Measurements from ENCODE around the gene RNF17.

Gene RNF17

GRCh38 chr13:24877531-24877930 lies 113.6 kb downstream of the RNF17 start:
- peaks cover 0 to 4% of the 10 kb centered on the region in 2 donors for H3K36me3 ChIP-seq (ENCODE audit: control insufficient read depth in 1 of 2, insufficient read depth in 2 of 2, low read length in 2 of 2)
- no peak overlapping the region for H3K4me3 ChIP-seq (ENCODE audit: low read depth in 1 of 2, low read length in 2 of 2)
- no peak overlapping the region for H3K9ac ChIP-seq (ENCODE audit: low read depth in 1 of 2, low read length in 2 of 2)
- H3K9me3 ChIP-seq (ENCODE audit: control insufficient read depth in 1 of 2, low read length in 2 of 2), result no peaks in the 10 kb centered on the region
- no peaks in the 10 kb centered on the region for H3K4me1 ChIP-seq (ENCODE audit: control insufficient read depth in 1 of 2, insufficient read depth in 2 of 2, low read length in 2 of 2)
- no peak overlapping the region for H3K27ac ChIP-seq (ENCODE audit: low read depth, low read length)
- H3K27me3 ChIP-seq (ENCODE audit: control insufficient read depth in 1 of 2, insufficient read depth in 2 of 2, low read length in 2 of 2), result no peaks in the 10 kb centered on the region

GRCh38 chr13:24878340-24878739 lies 114.4 kb downstream of the RNF17 start:
- Histone ChIP-seq H3K4me3 (ENCODE audit: low read depth in 1 of 2, low read length in 2 of 2) (no peak overlapping the region), H3K9ac (ENCODE audit: low read depth in 1 of 2, low read length in 2 of 2) (no peak overlapping the region), H3K27ac (ENCODE audit: low read depth, low read length) (no peak overlapping the region)

GRCh38 chr13:24882665-24883064 lies 118.7 kb downstream of the RNF17 start:
- Histone ChIP-seq H3K27me3 (ENCODE audit: control insufficient read depth in 1 of 2, insufficient read depth in 2 of 2, low read length in 2 of 2) (no peaks in the 10 kb centered on the region), H3K27ac (ENCODE audit: low read depth, low read length) (no peak overlapping the region), H3K36me3 (ENCODE audit: control insufficient read depth in 1 of 2, insufficient read depth in 2 of 2, low read length in 2 of 2) (peaks cover 0 to 20% of the 10 kb centered on the region in 2 donors)

More at GRCh38 chr13:24878340-24878739, 114.4 kb downstream of the RNF17 start:
- H3K36me3 ChIP-seq (ENCODE audit: control insufficient read depth in 1 of 2, insufficient read depth in 2 of 2, low read length in 2 of 2), result peaks cover 0 to 4% of the 10 kb centered on the region in 2 donors
- H3K4me1 ChIP-seq (ENCODE audit: control insufficient read depth in 1 of 2, insufficient read depth in 2 of 2, low read length in 2 of 2), result no peaks in the 10 kb centered on the region
- no peaks in the 10 kb centered on the region for H3K27me3 ChIP-seq (ENCODE audit: control insufficient read depth in 1 of 2, insufficient read depth in 2 of 2, low read length in 2 of 2)
- H3K9me3 ChIP-seq (ENCODE audit: control insufficient read depth in 1 of 2, low read length in 2 of 2), result no peaks in the 10 kb centered on the region

GRCh38 chr13:24887759-24888158 lies 123.8 kb downstream of the RNF17 start:
- peaks cover 5 to 26% of the 10 kb centered on the region in 2 donors for H3K36me3 ChIP-seq (ENCODE audit: control insufficient read depth in 1 of 2, insufficient read depth in 2 of 2, low read length in 2 of 2)
- H3K27me3 ChIP-seq (ENCODE audit: control insufficient read depth in 1 of 2, insufficient read depth in 2 of 2, low read length in 2 of 2), result no peaks in the 10 kb centered on the region
- no peak overlapping the region for H3K27ac ChIP-seq (ENCODE audit: low read depth, low read length)
- H3K4me1 ChIP-seq (ENCODE audit: control insufficient read depth in 1 of 2, insufficient read depth in 2 of 2, low read length in 2 of 2), result no peaks in the 10 kb centered on the region
- no peak overlapping the region for H3K4me3 ChIP-seq (ENCODE audit: low read depth in 1 of 2, low read length in 2 of 2)
- H3K9ac ChIP-seq (ENCODE audit: low read depth in 1 of 2, low read length in 2 of 2), result no peak overlapping the region
- H3K9me3 ChIP-seq (ENCODE audit: control insufficient read depth in 1 of 2, low read length in 2 of 2), result no peaks in the 10 kb centered on the region

More at GRCh38 chr13:24882665-24883064, 118.7 kb downstream of the RNF17 start:
- H3K9ac ChIP-seq (ENCODE audit: low read depth in 1 of 2, low read length in 2 of 2), result no peak overlapping the region
- H3K4me1 ChIP-seq (ENCODE audit: control insufficient read depth in 1 of 2, insufficient read depth in 2 of 2, low read length in 2 of 2), result no peaks in the 10 kb centered on the region
- no peaks in the 10 kb centered on the region for H3K9me3 ChIP-seq (ENCODE audit: control insufficient read depth in 1 of 2, low read length in 2 of 2)
- H3K4me3 ChIP-seq (ENCODE audit: low read depth in 1 of 2, low read length in 2 of 2), result no peak overlapping the region

- H3K4me3 ChIP-seq (ENCODE audit: low read depth in 1 of 2, low read length in 2 of 2), result no peak overlapping the region
- H3K9ac ChIP-seq (ENCODE audit: low read depth in 1 of 2, low read length in 2 of 2), result no peak overlapping the region
- H3K4me1 ChIP-seq (ENCODE audit: control insufficient read depth in 1 of 2, insufficient read depth in 2 of 2, low read length in 2 of 2), result no peaks in the 10 kb centered on the region
- peaks cover 5 to 26% of the 10 kb centered on the region in 2 donors for H3K36me3 ChIP-seq (ENCODE audit: control insufficient read depth in 1 of 2, insufficient read depth in 2 of 2, low read length in 2 of 2)
- H3K27me3 ChIP-seq (ENCODE audit: control insufficient read depth in 1 of 2, insufficient read depth in 2 of 2, low read length in 2 of 2), result no peaks in the 10 kb centered on the region
- no peaks in the 10 kb centered on the region for H3K9me3 ChIP-seq (ENCODE audit: control insufficient read depth in 1 of 2, low read length in 2 of 2)
- H3K27ac ChIP-seq (ENCODE audit: low read depth, low read length), result no peak overlapping the region
These were observed 124.4 kb downstream of the RNF17 start for GRCh38 chr13:24888291-24888931.

- H3K27me3 ChIP-seq (ENCODE audit: control insufficient read depth in 1 of 2, insufficient read depth in 2 of 2, low read length in 2 of 2), result no peaks in the 10 kb centered on the region
These were observed 126.3 kb downstream of the RNF17 start for GRCh38 chr13:24890256-24890655.

GRCh38 chr13:24891476-24892108 lies 127.6 kb downstream of the RNF17 start:
- Histone ChIP-seq H3K27me3 (ENCODE audit: control insufficient read depth in 1 of 2, insufficient read depth in 2 of 2, low read length in 2 of 2) (no peaks in the 10 kb centered on the region), H3K9ac (ENCODE audit: low read depth in 1 of 2, low read length in 2 of 2) (no peak overlapping the region), H3K27ac (ENCODE audit: low read depth, low read length) (no peak overlapping the region), H3K36me3 (ENCODE audit: control insufficient read depth in 1 of 2, insufficient read depth in 2 of 2, low read length in 2 of 2) (peaks cover 5 to 14% of the 10 kb centered on the region in 2 donors), H3K4me3 (ENCODE audit: low read depth in 1 of 2, low read length in 2 of 2) (no peak overlapping the region), H3K9me3 (ENCODE audit: control insufficient read depth in 1 of 2, low read length in 2 of 2) (no peaks in the 10 kb centered on the region), H3K4me1 (ENCODE audit: control insufficient read depth in 1 of 2, insufficient read depth in 2 of 2, low read length in 2 of 2) (no peaks in the 10 kb centered on the region)

More at GRCh38 chr13:24890256-24890655, 126.3 kb downstream of the RNF17 start:
- Histone ChIP-seq H3K4me1 (ENCODE audit: control insufficient read depth in 1 of 2, insufficient read depth in 2 of 2, low read length in 2 of 2) (no peaks in the 10 kb centered on the region), H3K36me3 (ENCODE audit: control insufficient read depth in 1 of 2, insufficient read depth in 2 of 2, low read length in 2 of 2) (peaks cover 5 to 14% of the 10 kb centered on the region in 2 donors), H3K9ac (ENCODE audit: low read depth in 1 of 2, low read length in 2 of 2) (no peak overlapping the region), H3K4me3 (ENCODE audit: low read depth in 1 of 2, low read length in 2 of 2) (no peak overlapping the region), H3K27ac (ENCODE audit: low read depth, low read length) (no peak overlapping the region), H3K9me3 (ENCODE audit: control insufficient read depth in 1 of 2, low read length in 2 of 2) (no peaks in the 10 kb centered on the region)

- Histone ChIP-seq H3K4me1 (ENCODE audit: control insufficient read depth in 1 of 2, insufficient read depth in 2 of 2, low read length in 2 of 2) (no peaks in the 10 kb centered on the region), H3K36me3 (ENCODE audit: control insufficient read depth in 1 of 2, insufficient read depth in 2 of 2, low read length in 2 of 2) (peaks cover 5 to 20% of the 10 kb centered on the region in 2 donors), H3K9me3 (ENCODE audit: control insufficient read depth in 1 of 2, low read length in 2 of 2) (no peaks in the 10 kb centered on the region), H3K4me3 (ENCODE audit: low read depth in 1 of 2, low read length in 2 of 2) (no peak overlapping the region), H3K9ac (ENCODE audit: low read depth in 1 of 2, low read length in 2 of 2) (no peak overlapping the region), H3K27me3 (ENCODE audit: control insufficient read depth in 1 of 2, insufficient read depth in 2 of 2, low read length in 2 of 2) (no peaks in the 10 kb centered on the region), H3K27ac (ENCODE audit: low read depth, low read length) (no peak overlapping the region)
These were observed 128.9 kb downstream of the RNF17 start for GRCh38 chr13:24892829-24893228.

GRCh38 chr13:24893863-24894262 lies 129.9 kb downstream of the RNF17 start:
- no peak overlapping the region for H3K4me3 ChIP-seq (ENCODE audit: low read depth in 1 of 2, low read length in 2 of 2)
- no peak overlapping the region for H3K9ac ChIP-seq (ENCODE audit: low read depth in 1 of 2, low read length in 2 of 2)
- no peaks in the 10 kb centered on the region for H3K9me3 ChIP-seq (ENCODE audit: control insufficient read depth in 1 of 2, low read length in 2 of 2)
- H3K27me3 ChIP-seq (ENCODE audit: control insufficient read depth in 1 of 2, insufficient read depth in 2 of 2, low read length in 2 of 2), result no peaks in the 10 kb centered on the region
- no peaks in the 10 kb centered on the region for H3K4me1 ChIP-seq (ENCODE audit: control insufficient read depth in 1 of 2, insufficient read depth in 2 of 2, low read length in 2 of 2)
- no peak overlapping the region for H3K27ac ChIP-seq (ENCODE audit: low read depth, low read length)
- peaks cover 5 to 20% of the 10 kb centered on the region in 2 donors for H3K36me3 ChIP-seq (ENCODE audit: control insufficient read depth in 1 of 2, insufficient read depth in 2 of 2, low read length in 2 of 2)

- H3K9me3 ChIP-seq (ENCODE audit: control insufficient read depth in 1 of 2, low read length in 2 of 2), result no peaks in the 10 kb centered on the region
- no peak overlapping the region for H3K9ac ChIP-seq (ENCODE audit: low read depth in 1 of 2, low read length in 2 of 2)
- peaks cover 5 to 20% of the 10 kb centered on the region in 2 donors for H3K36me3 ChIP-seq (ENCODE audit: control insufficient read depth in 1 of 2, insufficient read depth in 2 of 2, low read length in 2 of 2)
- H3K4me3 ChIP-seq (ENCODE audit: low read depth in 1 of 2, low read length in 2 of 2), result no peak overlapping the region
- no peak overlapping the region for H3K27ac ChIP-seq (ENCODE audit: low read depth, low read length)
- no peaks in the 10 kb centered on the region for H3K27me3 ChIP-seq (ENCODE audit: control insufficient read depth in 1 of 2, insufficient read depth in 2 of 2, low read length in 2 of 2)
- no peaks in the 10 kb centered on the region for H3K4me1 ChIP-seq (ENCODE audit: control insufficient read depth in 1 of 2, insufficient read depth in 2 of 2, low read length in 2 of 2)
These were observed 130.5 kb downstream of the RNF17 start for GRCh38 chr13:24894277-24894971.
